Prostate gland (tissue), 2 donors: ENCODE measurements around the gene NANOS2. TPM values are rescaled to one million over a fixed set of nuclear protein-coding genes. Genes with fewer than 3 reads are reported as not detected.

Source experiments
- DNase-seq: peaks from one replicate; pipeline ENCODE4 v3.0.0-alpha.2; 2019; ENCODE audit warnings: low spot score
- H3K27ac ChIP-seq, 2 donors: fragments of 200-600 bp; sonication (generic); 2 replicates each; pipeline ENCODE4 v1.5.1; 2017 to 2019
- H3K27me3 ChIP-seq: fragments of 200-600 bp; sonication (generic); replicated peaks from 2 replicates; pipeline ENCODE4 v1.5.1; 2019; ENCODE audit not compliant: insufficient read depth
- H3K36me3 ChIP-seq, 2 donors: fragments of 200-600 bp; sonication (generic); 1 replicate in 1 of 2; 2 replicates in 1 of 2; pipeline versions ENCODE4 v1.5.1 to v1.8.1; 2017 to 2019
- H3K4me1 ChIP-seq: fragments of 200-600 bp; sonication (generic); replicated peaks from 2 replicates; pipeline ENCODE4 v1.5.1; 2019
- H3K4me3 ChIP-seq, 2 donors: fragments of 200-600 bp; sonication (generic); 2 replicates each; pipeline ENCODE4 v1.5.1; 2017 to 2019
- H3K9me3 ChIP-seq: fragments of 200-600 bp; sonication (generic); 2 replicates; pipeline ENCODE4 v1.5.1; 2017
- POLR2A ChIP-seq: fragments of 450-650 bp; IDR thresholded peaks from one replicate; pipeline ENCODE4 v1.6.1; 2016; ENCODE audit warnings: antibody characterized with exemption, mild to moderate bottlenecking
- POLR2AphosphoS5 ChIP-seq: sonication (generic); formaldehyde crosslinking; IDR thresholded peaks from one replicate; pipeline ENCODE4 v1.6.1; 2017; ENCODE audit warnings: antibody characterized with exemption
- WGBS: methylation state at CpG from one replicate; pipeline ENCODE4 v1.1.5; 2018; 5-methylcytosine and 5-hydroxymethylcytosine counted together
- intact Hi-C: fragments of 100-400 bp; cut with DNase I; formaldehyde crosslinking; loops from one replicate; pipeline ENCODE4 v1.14.2; 2022
- total RNA-seq, 2 donors: library from RNA; depleted of rRNA; stranded (reverse); fragments of >200 nt; gene quantifications; one replicate each; pipeline ENCODE4 v1.1.0, GENCODE V29; 2016
- TF ChIP-seq, protein P1 (sequence below), 4 experiments: fragments of 200-600 bp in 2 of 4; fragments of 450-650 bp in 2 of 4; sonication (generic) in 2 of 4; IDR thresholded peaks; 1 replicate in 3 of 4; 2 replicates in 1 of 4; pipeline ENCODE4 v1.5.1; 2016 to 2019; ENCODE audit warnings: antibody characterized with exemption in 4 of 4, mild to moderate bottlenecking in 2 of 4, moderate library complexity in 2 of 4

NANOS2 gene
- total RNA-seq, 2 donors from 2014 or later: 4.1 TPM; not detected in 1

DNA sequence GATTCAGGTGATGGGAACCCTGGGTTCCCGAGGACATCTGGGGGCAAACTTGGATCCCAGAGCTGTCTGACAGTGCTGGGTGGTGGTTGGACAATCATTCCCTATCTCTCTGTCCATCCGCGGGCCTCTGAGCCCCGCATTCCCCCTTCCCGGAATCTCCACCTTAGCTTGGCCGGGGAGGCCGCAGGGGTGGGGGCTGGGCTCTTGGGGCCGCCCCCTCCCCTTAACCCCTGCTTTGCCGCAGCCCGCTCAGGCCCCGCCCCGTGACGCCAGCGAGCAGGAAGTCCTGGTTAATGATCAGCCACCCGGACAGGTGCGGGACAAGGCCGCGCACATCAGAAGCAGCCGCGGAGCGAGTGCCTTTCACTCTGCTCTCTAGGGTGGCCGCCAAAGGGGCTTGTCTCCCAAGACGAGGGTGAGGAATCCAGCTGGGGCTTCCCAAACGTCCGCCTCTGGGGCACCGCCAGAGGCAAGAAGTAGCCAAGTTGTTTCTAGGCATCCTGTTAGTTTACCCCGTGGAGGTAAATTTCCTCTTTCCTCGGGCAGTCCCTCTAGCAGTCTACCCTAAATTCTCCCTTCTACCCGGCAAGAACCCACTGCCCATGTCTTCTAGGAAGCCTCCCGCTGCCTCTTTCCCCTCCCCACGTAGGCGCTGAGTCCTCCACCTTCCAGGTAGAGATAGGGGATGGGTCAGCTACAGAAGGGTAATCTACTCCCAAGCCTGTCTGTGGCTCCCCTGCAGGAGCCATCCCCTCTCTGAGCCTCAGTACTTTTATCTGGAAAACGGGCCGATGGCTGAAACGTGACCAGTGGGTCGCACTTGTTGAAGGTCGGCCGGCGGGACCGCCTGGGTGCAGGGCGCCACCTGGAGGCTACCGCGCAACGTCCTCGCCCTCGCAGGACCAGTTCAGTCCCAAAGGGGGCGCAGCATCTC is 31.7 kb downstream of the NANOS2 start:
- intact Hi-C loops: loop anchor here (5.0 to 10.0 kb wide), 2 partner anchors 66 to 132 kb away; partner anchors contain the start of gene RSPH6A

DNA sequence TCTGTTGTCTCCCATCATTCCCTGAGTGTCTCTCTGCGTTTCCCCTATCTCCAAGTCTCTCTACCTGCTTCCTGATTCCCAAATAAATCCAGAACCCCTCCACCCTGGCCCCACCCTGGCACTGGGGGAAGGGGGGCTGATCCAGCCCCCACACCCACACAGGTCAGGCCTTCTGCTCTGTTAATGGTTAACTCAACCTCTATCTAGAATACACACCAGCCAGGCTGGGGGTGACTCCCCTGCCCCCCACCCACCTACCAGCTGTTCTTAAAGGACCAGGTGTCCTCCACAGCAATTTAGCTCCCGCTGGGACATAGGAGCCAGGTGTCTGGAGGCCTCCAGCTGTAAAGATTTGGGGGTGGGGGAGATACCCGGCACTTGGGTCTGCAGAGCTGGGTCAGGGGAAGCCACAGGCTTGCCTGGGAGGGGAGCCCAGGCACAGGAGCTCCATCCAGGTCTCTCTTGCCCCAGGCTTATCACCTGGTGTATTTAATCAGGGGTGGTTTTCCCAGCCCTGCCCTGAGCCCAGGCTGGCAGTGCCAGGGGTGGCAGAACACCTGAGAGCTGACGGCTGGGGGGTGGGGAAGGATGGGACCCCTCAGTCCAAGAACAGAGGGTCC is 32.6 kb downstream of the NANOS2 start:
- Histone ChIP-seq H3K9me3 (no peaks in the 10 kb centered on the region), H3K4me1 (peaks cover 29% of the 10 kb centered on the region), H3K4me3 (peak overlapping the region in 1 of 2 donors; percentile 36), H3K27me3 (no peaks in the 10 kb centered on the region), H3K27ac (peak overlapping the region; percentile 76 to 82), H3K36me3 (no peaks in the 10 kb centered on the region)
- WGBS: 42% methylated on average over 4 of the region's 4 CpGs
- no peak for DNase-seq
- intact Hi-C loops: loop anchor here (5.0 to 10.0 kb wide), 2 partner anchors 65 to 133 kb away; partner anchors contain the start of gene RSPH6A
- TF ChIP-seq POLR2A (no peak), POLR2AphosphoS5 (no peak)
- TF ChIP-seq, protein P1, sequence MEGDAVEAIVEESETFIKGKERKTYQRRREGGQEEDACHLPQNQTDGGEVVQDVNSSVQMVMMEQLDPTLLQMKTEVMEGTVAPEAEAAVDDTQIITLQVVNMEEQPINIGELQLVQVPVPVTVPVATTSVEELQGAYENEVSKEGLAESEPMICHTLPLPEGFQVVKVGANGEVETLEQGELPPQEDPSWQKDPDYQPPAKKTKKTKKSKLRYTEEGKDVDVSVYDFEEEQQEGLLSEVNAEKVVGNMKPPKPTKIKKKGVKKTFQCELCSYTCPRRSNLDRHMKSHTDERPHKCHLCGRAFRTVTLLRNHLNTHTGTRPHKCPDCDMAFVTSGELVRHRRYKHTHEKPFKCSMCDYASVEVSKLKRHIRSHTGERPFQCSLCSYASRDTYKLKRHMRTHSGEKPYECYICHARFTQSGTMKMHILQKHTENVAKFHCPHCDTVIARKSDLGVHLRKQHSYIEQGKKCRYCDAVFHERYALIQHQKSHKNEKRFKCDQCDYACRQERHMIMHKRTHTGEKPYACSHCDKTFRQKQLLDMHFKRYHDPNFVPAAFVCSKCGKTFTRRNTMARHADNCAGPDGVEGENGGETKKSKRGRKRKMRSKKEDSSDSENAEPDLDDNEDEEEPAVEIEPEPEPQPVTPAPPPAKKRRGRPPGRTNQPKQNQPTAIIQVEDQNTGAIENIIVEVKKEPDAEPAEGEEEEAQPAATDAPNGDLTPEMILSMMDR (IDR thresholded peaks at IDR 0.05): no peak

More for the DNA sequence above, 31.7 kb downstream of the NANOS2 start:
- DNase-seq: peak; percentile 80
- 13% methylated on average over 43 of the region's 47 CpGs for WGBS
- no peaks in the 10 kb centered on the region for H3K36me3 ChIP-seq
- TF ChIP-seq POLR2AphosphoS5 (peak; percentile 82), POLR2A (peak; percentile 71)
- TF ChIP-seq, protein P1 (IDR thresholded peaks at IDR 0.05): peak; percentile 75 to 98 (median 94)
- peak overlapping the region; percentile 76 to 82 for H3K27ac ChIP-seq
- no peaks in the 10 kb centered on the region for H3K9me3 ChIP-seq
- no peaks in the 10 kb centered on the region for H3K27me3 ChIP-seq
- peaks cover 29% of the 10 kb centered on the region for H3K4me1 ChIP-seq
- peak overlapping the region; percentile 12 to 36 for H3K4me3 ChIP-seq

DNA sequence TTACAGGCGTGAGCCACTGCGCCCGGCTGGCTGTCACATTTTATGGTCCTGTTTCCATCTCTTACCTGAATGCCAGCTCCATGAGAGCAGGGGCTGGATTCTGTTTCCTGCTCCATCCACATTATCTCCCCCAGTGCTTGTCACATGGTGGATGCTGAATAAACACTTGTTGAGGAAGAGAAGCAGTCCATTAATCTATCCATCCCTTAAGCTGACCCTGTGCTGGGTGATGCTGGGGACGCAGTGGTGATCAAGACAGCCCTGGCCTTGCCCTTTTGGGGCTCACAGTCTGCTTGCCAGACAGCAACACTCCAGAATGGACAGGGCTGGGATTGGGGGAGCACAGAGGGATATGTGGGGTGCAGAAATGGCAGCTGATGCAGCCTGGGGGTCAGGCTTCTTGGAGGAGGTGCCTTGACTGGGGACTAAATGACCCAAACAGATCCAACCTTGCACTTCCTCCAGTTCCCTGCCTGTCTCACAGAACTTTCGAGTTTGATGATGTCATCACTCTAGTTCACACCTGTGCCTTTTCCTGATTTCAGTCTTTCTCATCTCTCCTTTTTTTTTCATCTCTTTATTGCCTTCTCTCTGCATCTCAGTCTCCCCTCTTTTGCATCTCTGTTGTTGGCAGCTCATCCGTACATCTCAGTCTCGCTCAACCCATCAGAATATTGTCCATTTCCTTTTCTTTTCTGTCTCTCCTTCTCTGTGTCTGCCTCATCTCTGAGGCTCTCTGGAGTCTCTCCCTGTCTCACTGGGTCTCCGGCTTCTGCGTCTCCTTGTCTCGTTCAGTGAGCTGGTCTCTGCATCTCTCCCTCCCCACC is 33.3 kb downstream of the NANOS2 start:
- H3K27me3 ChIP-seq: no peaks in the 10 kb centered on the region
- H3K27ac ChIP-seq: no peak overlapping the region
- intact Hi-C loops: loop anchor here (5.0 to 10.0 kb wide), 2 partner anchors 64 to 134 kb away; partner anchors contain the start of gene RSPH6A
- no peaks in the 10 kb centered on the region for H3K36me3 ChIP-seq
- no peak overlapping the region for H3K4me3 ChIP-seq
- no peak for DNase-seq
- WGBS: 84% methylated on average over 10 of the region's 10 CpGs
- TF ChIP-seq POLR2A: no peak
- TF ChIP-seq, protein P1 (IDR thresholded peaks at IDR 0.05): no peak
- TF ChIP-seq POLR2AphosphoS5: no peak
- H3K9me3 ChIP-seq: no peaks in the 10 kb centered on the region
- peaks cover 29% of the 10 kb centered on the region for H3K4me1 ChIP-seq

DNA sequence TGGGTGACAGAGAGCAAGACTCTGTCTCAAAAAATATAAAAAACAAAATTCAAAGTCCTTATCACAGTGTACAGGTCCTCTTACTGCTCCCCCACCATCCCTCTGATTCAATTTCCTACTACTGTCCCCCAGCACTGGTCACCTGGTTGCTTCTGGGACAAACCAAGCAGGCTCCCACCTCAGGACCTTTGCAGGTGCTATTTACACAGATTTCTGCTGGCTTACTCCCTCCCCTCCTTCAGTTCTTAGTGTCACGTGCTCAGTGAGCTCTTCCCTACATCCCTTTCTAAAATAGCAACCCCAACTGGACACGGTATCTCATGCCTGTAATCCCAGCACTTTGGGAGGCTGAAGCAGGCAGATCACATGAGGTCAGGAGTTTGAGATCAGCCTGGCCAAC is 34.6 kb downstream of the NANOS2 start:
- no peak for DNase-seq
- peaks cover 24% of the 10 kb centered on the region for H3K4me1 ChIP-seq
- TF ChIP-seq, protein P1 (IDR thresholded peaks at IDR 0.05): no peak
- TF ChIP-seq POLR2A (no peak), POLR2AphosphoS5 (no peak)
- WGBS: 86% methylated on average over 2 of the region's 2 CpGs
- H3K4me3 ChIP-seq: no peak overlapping the region
- H3K27ac ChIP-seq: no peak overlapping the region
- no peaks in the 10 kb centered on the region for H3K27me3 ChIP-seq
- H3K36me3 ChIP-seq: no peaks in the 10 kb centered on the region
- intact Hi-C loops: loop anchor here (5.0 to 10.0 kb wide), 2 partner anchors 63 to 135 kb away; partner anchors contain the start of gene RSPH6A
- no peaks in the 10 kb centered on the region for H3K9me3 ChIP-seq
